ENCODE data around the gene ACOX3. TPM values are rescaled to one million over a fixed set of nuclear protein-coding genes. Genes with fewer than 3 reads are reported as not detected.

Gene ACOX3
- polyA plus RNA-seq, 1 donor (not counting 4 experiments of a cell fraction or from before 2014, with no cell fraction given), result 6.7 TPM

GRCh38 chr4:8437281-8437680 is 3.2 kb downstream of the ACOX3 start:
- Histone ChIP-seq H3K9ac (ENCODE audit: control insufficient read depth, extremely low read depth, insufficient read depth, low read length) (peak overlapping the region; percentile 48), H3K4me1 (ENCODE audit: control insufficient read depth, extremely low read depth, insufficient read depth, low read length) (peaks cover 45% of the 10 kb centered on the region), H3K4me2 (ENCODE audit: control insufficient read depth, extremely low read depth, insufficient read depth, low read depth, low read length) (peak overlapping the region; percentile 90), H3K36me3 (ENCODE audit: control insufficient read depth in 2 of 2, extremely low read depth in 1 of 2, insufficient read depth in 2 of 2, low read length in 2 of 2) (no peaks in the 10 kb centered on the region), H3K27ac (ENCODE audit: control insufficient read depth, insufficient read depth, low read length) (peak overlapping the region; percentile 52), H3K27me3 (ENCODE audit: control insufficient read depth, extremely low read depth, insufficient read depth, low read length) (no peaks in the 10 kb centered on the region), H2AFZ (ENCODE audit: control insufficient read depth, low read length) (peak overlapping the region; percentile 55), H3K4me3 (ENCODE audit: control insufficient read depth in 2 of 3, extremely low read depth in 1 of 3, insufficient read depth in 2 of 3, low read depth in 1 of 3, low read length in 3 of 3) (peak overlapping the region; percentile 2 to 50 (median 30)), H3K79me2 (ENCODE audit: control insufficient read depth, insufficient read depth, low read length) (peaks cover 41% of the 10 kb centered on the region), H4K20me1 (ENCODE audit: control insufficient read depth, extremely low read depth, insufficient read depth, low read length) (no peaks in the 10 kb centered on the region), H3K9me3 (ENCODE audit: control insufficient read depth, low read depth, low read length) (no peaks in the 10 kb centered on the region), H3K9me1 (ENCODE audit: control insufficient read depth, extremely low read depth, insufficient read depth, low read length) (peaks cover 4% of the 10 kb centered on the region)
- FAIRE-seq (no peak), DNase-seq (ENCODE audit: low read depth, low spot score) (no peak)
- dilution Hi-C loops (cut with MboI; ENCODE audit: extremely low pct_ligation_motif_present, low sequenced_read_pairs), result no loop called here
- peak in 2 of 3 experiments; percentile 21 to 39 for TF ChIP-seq CTCF (optimal IDR thresholded peaks at IDR 0.05 in 1 of 3, IDR thresholded peaks at IDR 0.05 in 1 of 3, conservative IDR thresholded peaks at IDR 0.05 in 1 of 3; ENCODE audit: extremely low read depth in 1 of 3, insufficient read depth in 2 of 3, low read length in 3 of 3)
- no peak for TF ChIP-seq EZH2 (IDR thresholded peaks at IDR 0.05; ENCODE audit: low read length)

GRCh38 chr4:8435656-8436121 is 4.8 kb downstream of the ACOX3 start:
- no peak for FAIRE-seq
- no peak overlapping the region for H3K27ac ChIP-seq (ENCODE audit: control insufficient read depth, insufficient read depth, low read length)
- no peak for DNase-seq (ENCODE audit: low read depth, low spot score)

More at GRCh38 chr4:8435656-8436121, 4.8 kb downstream of the ACOX3 start:
- no peaks in the 10 kb centered on the region for H3K27me3 ChIP-seq (ENCODE audit: control insufficient read depth, extremely low read depth, insufficient read depth, low read length)
- no peaks in the 10 kb centered on the region for H3K9me3 ChIP-seq (ENCODE audit: control insufficient read depth, low read depth, low read length)
- no peaks in the 10 kb centered on the region for H3K9me1 ChIP-seq (ENCODE audit: control insufficient read depth, extremely low read depth, insufficient read depth, low read length)
- H3K79me2 ChIP-seq (ENCODE audit: control insufficient read depth, insufficient read depth, low read length), result peaks cover 25% of the 10 kb centered on the region
- peak overlapping the region; percentile 9 for H3K9ac ChIP-seq (ENCODE audit: control insufficient read depth, extremely low read depth, insufficient read depth, low read length)
- peak overlapping the region; percentile 88 for H3K4me2 ChIP-seq (ENCODE audit: control insufficient read depth, extremely low read depth, insufficient read depth, low read depth, low read length)
- dilution Hi-C loops (cut with MboI; ENCODE audit: extremely low pct_ligation_motif_present, low sequenced_read_pairs), result no loop called here
- H3K4me1 ChIP-seq (ENCODE audit: control insufficient read depth, extremely low read depth, insufficient read depth, low read length), result peaks cover 36% of the 10 kb centered on the region
- H3K36me3 ChIP-seq (ENCODE audit: control insufficient read depth in 2 of 2, extremely low read depth in 1 of 2, insufficient read depth in 2 of 2, low read length in 2 of 2), result no peaks in the 10 kb centered on the region
- peak overlapping the region; percentile 9 to 53 (median 32) for H3K4me3 ChIP-seq (ENCODE audit: control insufficient read depth in 2 of 3, extremely low read depth in 1 of 3, insufficient read depth in 2 of 3, low read depth in 1 of 3, low read length in 3 of 3)
- no peaks in the 10 kb centered on the region for H4K20me1 ChIP-seq (ENCODE audit: control insufficient read depth, extremely low read depth, insufficient read depth, low read length)
- no peak overlapping the region for H2AFZ ChIP-seq (ENCODE audit: control insufficient read depth, low read length)
- TF ChIP-seq EZH2 (IDR thresholded peaks at IDR 0.05; ENCODE audit: low read length) (no peak), CTCF (optimal IDR thresholded peaks at IDR 0.05 in 1 of 3, IDR thresholded peaks at IDR 0.05 in 1 of 3, conservative IDR thresholded peaks at IDR 0.05 in 1 of 3; ENCODE audit: extremely low read depth in 1 of 3, insufficient read depth in 2 of 3, low read length in 3 of 3) (no peak)

All from keratinocyte (primary cell).